K562 (cell line): ENCODE measurements around the gene SYT17. TPM values are rescaled to one million over a fixed set of nuclear protein-coding genes. Genes with fewer than 3 reads are reported as not detected.

Experiments used
- ATAC-seq: fragments of 200-7000 bp; cut with Tn5 transposase; 3 replicates; pipeline ENCODE4 v1.9.1; 2020; ENCODE audit warnings: moderate library complexity
- BruUV-seq: library from RNA; stranded (reverse); fragments of 400-500 nt; replicated peaks from 2 replicates; lab custom pipeline; 2021; lab: Mats Ljungman, UMichigan
- CTCF ChIA-PET: fragments of 300-600 bp; formaldehyde crosslinking; extraction: SDS; loops from one replicate; lab custom pipeline; 2021; ENCODE audit warnings: low intra/inter-chr PET ratio; lab: Yijun Ruan, JAX
- POLR2A ChIA-PET: fragments of 300-600, 350-650 bp; sonication (Branson Sonifier 250); formaldehyde crosslinking; extraction: SDS; loops from one replicate; lab custom pipeline; 2021; ENCODE audit warnings: antibody characterized with exemption, inconsistent platforms; lab: Yijun Ruan, JAX
- DNase-seq, 4 experiments: peaks; one replicate each; pipeline versions ENCODE4 v3.0.0 to v3.0.0-alpha.2; 2011 to 2018; ENCODE audit warnings: low spot score in 3 of 4, mixed read lengths in 3 of 4; ENCODE audit errors: extremely low read depth in 1 of 4
- FAIRE-seq: peaks from 2 replicates; lab custom pipeline; 2011; peaks lifted over from hg19 to GRCh38; lab: Jason Lieb, UNC
- H2AFZ ChIP-seq: 2 replicates; pipeline ENCODE4 v1.6.0; 2011; ENCODE audit warnings: low read depth, low read length, control low read depth, inconsistent platforms
- H3K27ac ChIP-seq: fragments of 200-600 bp; 3 replicates; pipeline ENCODE4 v1.8.0; 2011; ENCODE audit warnings: low read depth, mild to moderate bottlenecking, control low read depth, inconsistent platforms, low read length, moderate library complexity, mixed read lengths; ENCODE audit errors: extremely low read depth
- H3K27me3 ChIP-seq, 2 experiments: fragments of 300-600 bp in 1 of 2; 2 replicates in 1 of 2; 3 replicates in 1 of 2; pipeline versions ENCODE4 v1.6.0 to v1.8.0; 2011; ENCODE audit warnings: inconsistent platforms in 2 of 2, low read length in 2 of 2, mild to moderate bottlenecking in 1 of 2, mixed read lengths in 1 of 2, moderate library complexity in 1 of 2; ENCODE audit not compliant: control insufficient read depth in 2 of 2, insufficient read depth in 2 of 2
- H3K36me3 ChIP-seq: fragments of 300-600 bp; 3 replicates; pipeline ENCODE4 v1.8.0; 2011; ENCODE audit warnings: mild to moderate bottlenecking, low read length, inconsistent platforms; ENCODE audit not compliant: control insufficient read depth, insufficient read depth
- H3K4me1 ChIP-seq, 2 experiments: fragments of 200-600 bp in 1 of 2; replicated peaks in 1 of 2; 2 replicates in 1 of 2; 3 replicates in 1 of 2; pipeline versions ENCODE4 v1.5.1 to v1.8.0; 2011; ENCODE audit warnings: inconsistent platforms in 2 of 2, low read length in 2 of 2, mild to moderate bottlenecking in 1 of 2, mixed read lengths in 1 of 2, moderate library complexity in 1 of 2; ENCODE audit not compliant: control insufficient read depth in 2 of 2, insufficient read depth in 2 of 2
- H3K4me2 ChIP-seq: 2 replicates; pipeline ENCODE4 v1.6.1; 2011; ENCODE audit warnings: low read length, control low read depth, inconsistent platforms, mixed read lengths; ENCODE audit not compliant: insufficient read depth
- H3K4me3 ChIP-seq: fragments of 200-600 bp; sonication (generic), shearing (Covaris generic); 2 replicates; pipeline ENCODE4 v1.5.1; 2016; ENCODE audit warnings: control low read depth, inconsistent platforms
- H3K79me2 ChIP-seq: fragments of 200-600 bp; 3 replicates; pipeline ENCODE4 v1.8.0; 2011; ENCODE audit warnings: low read length, inconsistent platforms; ENCODE audit not compliant: control insufficient read depth, insufficient read depth
- H3K9ac ChIP-seq, 2 experiments: 2 replicates each; pipeline versions ENCODE4 v1.6.0 to v1.6.1; 2011; ENCODE audit warnings: low read depth in 2 of 2, low read length in 2 of 2, control low read depth in 1 of 2, inconsistent platforms in 1 of 2, mild to moderate bottlenecking in 1 of 2, mixed read lengths in 1 of 2; ENCODE audit not compliant: insufficient read depth in 1 of 2
- H3K9me1 ChIP-seq: one replicate; pipeline ENCODE4 v1.6.0; 2011; ENCODE audit warnings: inconsistent platforms, mild to moderate bottlenecking, low read length, moderate library complexity; ENCODE audit not compliant: control insufficient read depth, insufficient read depth
- H3K9me3 ChIP-seq: replicated peaks from 2 replicates; pipeline ENCODE4 v1.5.1; 2011; ENCODE audit warnings: low read depth, low read length, inconsistent platforms; ENCODE audit not compliant: control insufficient read depth, insufficient read depth
- H4K20me1 ChIP-seq: replicated peaks from 2 replicates; pipeline ENCODE4 v1.6.1; 2011; ENCODE audit warnings: low read length, inconsistent platforms, mixed read lengths; ENCODE audit not compliant: control insufficient read depth, insufficient read depth
- BACH1 ChIP-seq: fragments of 200-800 bp; sonication (Bioruptor generic); IDR thresholded peaks from 2 replicates; pipeline ENCODE4 v1.6.1; 2016; ENCODE audit warnings: missing genetic modification characterization, missing compliant biosample characterization
- HDAC3 ChIP-seq: fragments of 450-650 bp; IDR thresholded peaks from 2 replicates; pipeline ENCODE4 v1.6.1; 2018; ENCODE audit warnings: borderline replicate concordance, mild to moderate bottlenecking, moderate library complexity; ENCODE audit not compliant: partially characterized antibody
- HOXB6 ChIP-seq: fragments of 250-450 bp; sonication (Bioruptor Pico); IDR thresholded peaks from 2 replicates; pipeline ENCODE4 v1.5.1; 2022; ENCODE audit warnings: mild to moderate bottlenecking, borderline replicate concordance
- RBM22 ChIP-seq: fragments of 200-400 bp; formaldehyde crosslinking; IDR thresholded peaks from 2 replicates; pipeline ENCODE4 v1.6.1; 2018; ENCODE audit warnings: low read length, low read depth; ENCODE audit not compliant: poor library complexity, severe bottlenecking
- RCOR1 ChIP-seq, 2 experiments: IDR thresholded peaks; 2 replicates each; pipeline ENCODE4 v1.6.1; 2012; ENCODE audit warnings: low read depth in 2 of 2, low read length in 2 of 2, borderline replicate concordance in 1 of 2, improper control_type of control experiment in 1 of 2
- SIN3A ChIP-seq, 2 experiments: fragments of 150-350 bp in 1 of 2; IDR thresholded peaks; 2 replicates each; pipeline ENCODE4 v1.6.1; 2011 to 2016; ENCODE audit warnings: borderline replicate concordance in 2 of 2, low read depth in 2 of 2, low read length in 2 of 2, mild to moderate bottlenecking in 2 of 2, moderate library complexity in 2 of 2; ENCODE audit not compliant: control insufficient read depth in 1 of 2
- STAG1 ChIP-seq: sonication (generic); formaldehyde crosslinking; IDR thresholded peaks from 2 replicates; pipeline ENCODE4 v1.5.0; 2020; ENCODE audit warnings: missing genetic modification reagents, borderline replicate concordance
- ZNF395 ChIP-seq: fragments of 200-800 bp; sonication (Bioruptor generic); IDR thresholded peaks from 2 replicates; pipeline ENCODE4 v1.6.1; 2017; ENCODE audit warnings: missing genetic modification characterization, missing compliant biosample characterization
- WGBS: fragments of 100-300 bp; shearing (Covaris generic); methylation state at CpG from one replicate; pipeline ENCODE4 v1.1.6; 2016; ENCODE audit warnings: low coverage, mixed read lengths; ENCODE audit not compliant: insufficient coverage; ENCODE audit errors: missing lambda C conversion rate; 5-methylcytosine and 5-hydroxymethylcytosine counted together
- in situ Hi-C: fragments of 300-500 bp; cut with MboI; formaldehyde crosslinking; loops from 4 replicates; pipeline ENCODE4 v1.15.0; 2018; ENCODE audit warnings: inconsistent platforms, mixed read lengths
- intact Hi-C: fragments of 100-400 bp; cut with micrococcal nuclease; formaldehyde crosslinking; loops from 2 replicates; pipeline ENCODE4 v1.14.2; 2022
- polyA plus RNA-seq, 8 experiments: library from polyadenylated mRNA; depleted of rRNA in 4 of 8; stranded (reverse) in 5 of 8; unstranded in 3 of 8; fragments of >200 nt; fragmentation: Nextera tagmentation in 2 of 8; fragmentation: Illumina TruSeq in 1 of 8; extraction: Ambion mirVana in 2 of 8; extraction: Trizol in 1 of 8; gene quantifications; 2 replicates each; pipeline versions ENCODE4 v1.2.1 to v1.2.3, GENCODE V29; 2011 to 2014; ENCODE audit warnings: inconsistent platforms in 1 of 8, missing spikeins in 1 of 8
- total RNA-seq, 7 experiments: library from RNA; depleted of rRNA in 6 of 7; stranded (reverse); fragments of >200 nt in 6 of 7; fragmentation: Illumina TruSeq in 2 of 7; extraction: Trizol in 2 of 7; gene quantifications; 2 replicates each; pipeline versions ENCODE4 v1.2.1 to v1.2.3, GENCODE V29; 2011 to 2021; ENCODE audit warnings: low replicate concordance in 1 of 7
- TF ChIP-seq, protein P1 (sequence below), 2 experiments: fragments of 150-350 bp in 1 of 2; IDR thresholded peaks; 2 replicates each; pipeline ENCODE4 v1.6.1; 2012 to 2016; ENCODE audit warnings: low read depth in 2 of 2, low read length in 2 of 2, mild to moderate bottlenecking in 1 of 2, moderate library complexity in 1 of 2

SYT17 gene
- total and polyA plus RNA-seq, 9 of the 15 experiments (the other 6 are each of a cell fraction or from before 2014, with no cell fraction given): not detected

GRCh38 chr16:19119564-19119963, 48.5 kb upstream of the SYT17 start (continued):
- peak; percentile 67 for TF ChIP-seq ZNF395 (CRISPR knock-in tag)
- no peak for TF ChIP-seq HDAC3
- TF ChIP-seq BACH1: no peak
- no peak for TF ChIP-seq HOXB6 (CRISPR knock-in tag)
- TF ChIP-seq RCOR1 (IDR thresholded peaks at IDR 0.05; ENCODE audit: borderline replicate concordance in 1 of 2, low read depth in 2 of 2, low read length in 2 of 2): peak in 1 of 2 experiments; percentile 37; a peak in 1 of 4 replicates
- no peak for TF ChIP-seq SIN3A (IDR thresholded peaks at IDR 0.05; ENCODE audit: borderline replicate concordance in 2 of 2, control insufficient read depth in 1 of 2, low read depth in 2 of 2, low read length in 2 of 2)
- no peak for TF ChIP-seq RBM22

DNA sequence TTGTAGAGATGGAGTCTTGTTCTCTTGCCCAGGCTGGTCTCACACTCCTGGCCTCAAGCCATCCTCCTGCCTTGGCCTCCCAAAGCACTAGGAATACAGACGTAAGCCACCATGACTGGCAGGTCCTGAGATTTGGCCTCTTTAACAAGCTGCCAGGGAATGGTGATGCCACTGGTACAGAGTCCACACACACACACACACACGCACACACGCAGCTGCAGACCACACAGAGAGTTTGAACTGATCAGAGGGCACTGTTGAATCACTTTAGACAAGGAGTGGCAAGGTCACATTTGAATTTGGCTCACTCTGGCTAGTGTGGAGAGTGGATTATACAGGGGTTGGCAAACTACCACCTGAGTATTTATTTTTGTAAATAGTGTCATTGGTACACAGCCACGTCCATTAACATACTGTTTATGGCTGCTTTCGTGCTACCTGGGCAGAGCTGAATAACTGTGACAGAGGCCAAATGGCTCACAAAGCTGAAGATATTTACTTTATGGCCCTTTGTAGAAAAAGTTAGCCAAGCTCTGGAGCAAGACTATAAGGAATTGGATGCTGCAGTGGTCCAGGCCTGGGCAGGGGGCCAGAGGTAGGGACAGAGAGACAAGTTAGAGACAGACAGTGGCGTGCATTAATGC, 44.4 kb upstream of the SYT17 start:
- CTCF ChIA-PET: no interaction called here
- in situ Hi-C loops: no loop called here
- no peak overlapping the region for H3K4me3 ChIP-seq

More for the DNA sequence above, 44.4 kb upstream of the SYT17 start:
- no TSS peak for BruUV-seq
- 50% methylated on average over 6 of the region's 6 CpGs for WGBS
- Histone ChIP-seq H3K9me1 (no peaks in the 10 kb centered on the region), H2AFZ (no peak overlapping the region), H3K9me3 (0 out of 2 replicates have a peak, but pooled peaks cover 3% of the 10 kb centered on the region), H3K27me3 (no peaks in the 10 kb centered on the region), H3K36me3 (no peaks in the 10 kb centered on the region), H3K27ac (no peak overlapping the region), H3K79me2 (no peaks in the 10 kb centered on the region), H3K9ac (no peak overlapping the region), H4K20me1 (no peaks in the 10 kb centered on the region), H3K4me2 (no peak overlapping the region), H3K4me1 (peaks cover 4 to 7% of the 10 kb centered on the region in 2 experiments; a peak in 3 of 5 replicates)
- ATAC-seq (no peak), DNase-seq (no peak), FAIRE-seq (no peak)
- TF ChIP-seq, protein P1, sequence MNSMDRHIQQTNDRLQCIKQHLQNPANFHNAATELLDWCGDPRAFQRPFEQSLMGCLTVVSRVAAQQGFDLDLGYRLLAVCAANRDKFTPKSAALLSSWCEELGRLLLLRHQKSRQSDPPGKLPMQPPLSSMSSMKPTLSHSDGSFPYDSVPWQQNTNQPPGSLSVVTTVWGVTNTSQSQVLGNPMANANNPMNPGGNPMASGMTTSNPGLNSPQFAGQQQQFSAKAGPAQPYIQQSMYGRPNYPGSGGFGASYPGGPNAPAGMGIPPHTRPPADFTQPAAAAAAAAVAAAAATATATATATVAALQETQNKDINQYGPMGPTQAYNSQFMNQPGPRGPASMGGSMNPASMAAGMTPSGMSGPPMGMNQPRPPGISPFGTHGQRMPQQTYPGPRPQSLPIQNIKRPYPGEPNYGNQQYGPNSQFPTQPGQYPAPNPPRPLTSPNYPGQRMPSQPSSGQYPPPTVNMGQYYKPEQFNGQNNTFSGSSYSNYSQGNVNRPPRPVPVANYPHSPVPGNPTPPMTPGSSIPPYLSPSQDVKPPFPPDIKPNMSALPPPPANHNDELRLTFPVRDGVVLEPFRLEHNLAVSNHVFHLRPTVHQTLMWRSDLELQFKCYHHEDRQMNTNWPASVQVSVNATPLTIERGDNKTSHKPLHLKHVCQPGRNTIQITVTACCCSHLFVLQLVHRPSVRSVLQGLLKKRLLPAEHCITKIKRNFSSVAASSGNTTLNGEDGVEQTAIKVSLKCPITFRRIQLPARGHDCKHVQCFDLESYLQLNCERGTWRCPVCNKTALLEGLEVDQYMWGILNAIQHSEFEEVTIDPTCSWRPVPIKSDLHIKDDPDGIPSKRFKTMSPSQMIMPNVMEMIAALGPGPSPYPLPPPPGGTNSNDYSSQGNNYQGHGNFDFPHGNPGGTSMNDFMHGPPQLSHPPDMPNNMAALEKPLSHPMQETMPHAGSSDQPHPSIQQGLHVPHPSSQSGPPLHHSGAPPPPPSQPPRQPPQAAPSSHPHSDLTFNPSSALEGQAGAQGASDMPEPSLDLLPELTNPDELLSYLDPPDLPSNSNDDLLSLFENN (IDR thresholded peaks at IDR 0.05; ENCODE audit: low read depth in 2 of 2, low read length in 2 of 2): no peak
- no peak for TF ChIP-seq STAG1 (CRISPR knock-in tag)
- intact Hi-C loops: no loop called here
- POLR2A ChIA-PET: interaction anchor here (1.1 to 1.8 kb wide), 3 partner anchors 11 to 20 kb away, joined by 3 to 5 read pairs (median 4); no protein-coding TSS in a partner anchor
